ENCODE results near the gene GNG14.
"Not testable (repeated sequence)": the region's sequence is repeated elsewhere in the genome, so short reads cannot be mapped to it uniquely, and the experiment has no call there.

GNG14 gene

GRCh38 chr19:12723641-12724426 lies 36.0 kb downstream of the GNG14 start, which contains the start of gene TNPO2:
Gene TNPO2, minus strand, starts transcription at chr19:12723932. Its CDS starts 2,955 bp downstream, at chr19:12720977.
- DNase-seq: peak in 4 of 5 experiments; percentile 38 to 84 (median 56)

GRCh38 chr19:12725612-12726011 lies 37.8 kb downstream of the GNG14 start:
- not testable (repeated sequence) for DNase-seq

GRCh38 chr19:12726988-12727316 lies 39.2 kb downstream of the GNG14 start:
- DNase-seq: no peak

- no peak for DNase-seq
Observed at GRCh38 chr19:12727745-12728433, 40.1 kb downstream of the GNG14 start.

GRCh38 chr19:12730064-12730463 lies 42.3 kb downstream of the GNG14 start:
- no peak for DNase-seq

GRCh38 chr19:12731337-12731736 lies 43.5 kb downstream of the GNG14 start:
- no peak for DNase-seq

- DNase-seq: peak in 2 of 5 experiments; percentile 33 to 79
Observed at GRCh38 chr19:12733369-12734214, 45.8 kb downstream of the GNG14 start.

GRCh38 chr19:12736995-12737834 lies 49.4 kb downstream of the GNG14 start, which contains the start of gene GET3:
Gene GET3, plus strand, starts transcription at chr19:12737497. Its CDS starts 9 bp downstream, at chr19:12737506.
- peak; percentile 55 to 97 (median 73) for DNase-seq

GRCh38 chr19:12737835-12738351 lies 50.1 kb downstream of the GNG14 start:
- DNase-seq: no peak

Data from T-helper 2 cell (primary cell).